ENCODE results near the gene ZNF594.
"Not testable (repeated sequence)": the region's sequence is repeated elsewhere in the genome, so short reads cannot be mapped to it uniquely, and the experiment has no call there.

ZNF594 gene

GRCh38 chr17:5181509-5182305, 10.0 kb downstream of the ZNF594 start:
- in situ Hi-C loops (cut with HindIII; ENCODE audit: low sequenced_read_pairs), result no loop called here
- no peak overlapping the region for H3K4me3 ChIP-seq (ENCODE audit: low read depth, low read length)
- no peak for DNase-seq (ENCODE audit: low read depth, low spot score)
- no peak for TF ChIP-seq CTCF (IDR thresholded peaks at IDR 0.05; ENCODE audit: low read depth, low read length)

- in situ Hi-C loops (cut with HindIII; ENCODE audit: low sequenced_read_pairs), result no loop called here
- no peak overlapping the region for H3K4me3 ChIP-seq (ENCODE audit: low read depth, low read length)
- TF ChIP-seq CTCF (IDR thresholded peaks at IDR 0.05; ENCODE audit: low read depth, low read length), result no peak
- no peak for DNase-seq (ENCODE audit: low read depth, low spot score)
These were observed 12.7 kb downstream of the ZNF594 start for GRCh38 chr17:5179003-5179402.

GRCh38 chr17:5175027-5175426, 16.6 kb downstream of the ZNF594 start:
- DNase-seq (ENCODE audit: low read depth, low spot score); H3K4me3 ChIP-seq (ENCODE audit: low read depth, low read length); in situ Hi-C loops (cut with HindIII; ENCODE audit: low sequenced_read_pairs): not testable (repeated sequence)

- DNase-seq (ENCODE audit: low read depth, low spot score), result peak; percentile 13
- H3K4me3 ChIP-seq (ENCODE audit: low read depth, low read length); in situ Hi-C loops (cut with HindIII; ENCODE audit: low sequenced_read_pairs): not testable (repeated sequence)
These were observed 25.7 kb downstream of the ZNF594 start for GRCh38 chr17:5165791-5166564.

- no peak for TF ChIP-seq CTCF (IDR thresholded peaks at IDR 0.05; ENCODE audit: low read depth, low read length)
- DNase-seq (ENCODE audit: low read depth, low spot score), result no peak
- H3K4me3 ChIP-seq (ENCODE audit: low read depth, low read length), result no peak overlapping the region
- in situ Hi-C loops (cut with HindIII; ENCODE audit: low sequenced_read_pairs), result no loop called here
These were observed 27.2 kb downstream of the ZNF594 start for GRCh38 chr17:5164436-5164835.

GRCh38 chr17:5161793-5162192, 29.9 kb downstream of the ZNF594 start:
- DNase-seq (ENCODE audit: low read depth, low spot score); H3K4me3 ChIP-seq (ENCODE audit: low read depth, low read length); in situ Hi-C loops (cut with HindIII; ENCODE audit: low sequenced_read_pairs): not testable (repeated sequence)

- in situ Hi-C loops (cut with HindIII; ENCODE audit: low sequenced_read_pairs); DNase-seq (ENCODE audit: low read depth, low spot score); H3K4me3 ChIP-seq (ENCODE audit: low read depth, low read length): not testable (repeated sequence)
These were observed 31.0 kb downstream of the ZNF594 start for GRCh38 chr17:5160702-5161101.

GRCh38 chr17:5146122-5146521, 45.5 kb downstream of the ZNF594 start:
- H3K4me3 ChIP-seq (ENCODE audit: low read depth, low read length); in situ Hi-C loops (cut with HindIII; ENCODE audit: low sequenced_read_pairs); DNase-seq (ENCODE audit: low read depth, low spot score): not testable (repeated sequence)

- H3K4me3 ChIP-seq (ENCODE audit: low read depth, low read length); DNase-seq (ENCODE audit: low read depth, low spot score); in situ Hi-C loops (cut with HindIII; ENCODE audit: low sequenced_read_pairs): not testable (repeated sequence)
These were observed 48.8 kb downstream of the ZNF594 start for GRCh38 chr17:5142877-5143276.

- H3K4me3 ChIP-seq (ENCODE audit: low read depth, low read length), result no peak overlapping the region
- in situ Hi-C loops (cut with HindIII; ENCODE audit: low sequenced_read_pairs), result no loop called here
- no peak for TF ChIP-seq CTCF (IDR thresholded peaks at IDR 0.05; ENCODE audit: low read depth, low read length)
- DNase-seq (ENCODE audit: low read depth, low spot score), result no peak
These were observed 52.3 kb downstream of the ZNF594 start for GRCh38 chr17:5139458-5139732.
